Fibroblast of lung (primary cell): ENCODE results near the gene CDYL2. TPM values are rescaled to one million over a fixed set of nuclear protein-coding genes. Genes with fewer than 3 reads are reported as not detected.

Experiments
- DNase-seq, 2 donors: peaks; one replicate each; pipeline versions ENCODE4 v3.0.0 to v3.0.0-alpha.2; 2010; ENCODE audit warnings: low read depth in 2 of 2
- H2AFZ ChIP-seq: 2 replicates; pipeline ENCODE4 v1.5.1; 2012; ENCODE audit warnings: low read length, control low read depth, inconsistent platforms
- H3K27ac ChIP-seq: 2 replicates; pipeline ENCODE4 v1.5.1; 2011; ENCODE audit warnings: low read length, control low read depth; ENCODE audit not compliant: insufficient read depth
- H3K27me3 ChIP-seq: 2 replicates; pipeline ENCODE4 v1.5.1; 2011; ENCODE audit warnings: mild to moderate bottlenecking, low read length; ENCODE audit not compliant: control insufficient read depth, insufficient read depth
- H3K36me3 ChIP-seq: 2 replicates; pipeline ENCODE4 v1.5.1; 2011; ENCODE audit warnings: low read length; ENCODE audit not compliant: control insufficient read depth, insufficient read depth
- H3K4me1 ChIP-seq: 2 replicates; pipeline ENCODE4 v1.5.1; 2011; ENCODE audit warnings: low read length; ENCODE audit not compliant: control insufficient read depth, insufficient read depth; ENCODE audit errors: extremely low read depth
- H3K4me2 ChIP-seq: 2 replicates; pipeline ENCODE4 v1.5.1; 2011; ENCODE audit warnings: low read length, control low read depth; ENCODE audit not compliant: insufficient read depth; ENCODE audit errors: extremely low read depth
- H3K4me3 ChIP-seq, 4 experiments: fragments of 200-600 bp in 1 of 4; sonication (generic) in 1 of 4; replicated peaks in 1 of 4; 2 replicates each; pipeline ENCODE4 v1.5.1; 2011 to 2016; ENCODE audit warnings: low read length in 4 of 4, low read depth in 3 of 4, mild to moderate bottlenecking in 3 of 4, control low read depth in 2 of 4, inconsistent platforms in 1 of 4, mixed read lengths in 1 of 4; ENCODE audit not compliant: insufficient read depth in 1 of 4; ENCODE audit errors: control extremely low read depth in 1 of 4
- H3K79me2 ChIP-seq: 2 replicates; pipeline ENCODE4 v1.5.1; 2012; ENCODE audit warnings: mild to moderate bottlenecking, low read length, inconsistent platforms; ENCODE audit not compliant: control insufficient read depth, insufficient read depth
- H3K9ac ChIP-seq: 2 replicates; pipeline ENCODE4 v1.5.1; 2011; ENCODE audit warnings: mild to moderate bottlenecking, low read length, control low read depth; ENCODE audit not compliant: insufficient read depth
- H3K9me3 ChIP-seq: 2 replicates; pipeline ENCODE4 v1.5.1; 2012; ENCODE audit warnings: low read depth, low read length; ENCODE audit not compliant: control insufficient read depth, insufficient read depth
- H4K20me1 ChIP-seq: 2 replicates; pipeline ENCODE4 v1.5.1; 2011; ENCODE audit warnings: low read length; ENCODE audit not compliant: control insufficient read depth, insufficient read depth; ENCODE audit errors: extremely low read depth
- EZH2 ChIP-seq: IDR thresholded peaks from 2 replicates; pipeline ENCODE4 v1.5.1; 2012; ENCODE audit warnings: low read length, control low read depth, mild to moderate bottlenecking; ENCODE audit errors: missing control alignments
- polyA plus RNA-seq, 2 donors: library from polyadenylated mRNA; depleted of rRNA in 1 of 2; stranded (reverse) in 1 of 2; unstranded in 1 of 2; fragments of >200 nt; gene quantifications; 2 replicates each; pipeline ENCODE4 v1.2.1, GENCODE V29; 2011 to 2012; ENCODE audit warnings: missing spikeins in 1 of 2
- total RNA-seq: library from RNA; depleted of rRNA; stranded (reverse); fragments of >200 nt; gene quantifications from 2 replicates; pipeline ENCODE4 v1.2.1, GENCODE V29; 2014
- TF ChIP-seq, protein P1 (sequence below), 2 donors: IDR thresholded peaks in 1 of 2; conservative IDR thresholded peaks in 1 of 2; 1 replicate in 1 of 2; 2 replicates in 1 of 2; pipeline ENCODE4 v1.5.1; 2011 to 2012; ENCODE audit warnings: low read length in 2 of 2, control low read depth in 1 of 2, inconsistent platforms in 1 of 2, low read depth in 1 of 2, mild to moderate bottlenecking in 1 of 2

Gene CDYL2
- total and polyA plus RNA-seq, 2 donors (not counting 1 experiment from before 2014, with no cell fraction given), result 1.1 to 3.5 TPM

DNA sequence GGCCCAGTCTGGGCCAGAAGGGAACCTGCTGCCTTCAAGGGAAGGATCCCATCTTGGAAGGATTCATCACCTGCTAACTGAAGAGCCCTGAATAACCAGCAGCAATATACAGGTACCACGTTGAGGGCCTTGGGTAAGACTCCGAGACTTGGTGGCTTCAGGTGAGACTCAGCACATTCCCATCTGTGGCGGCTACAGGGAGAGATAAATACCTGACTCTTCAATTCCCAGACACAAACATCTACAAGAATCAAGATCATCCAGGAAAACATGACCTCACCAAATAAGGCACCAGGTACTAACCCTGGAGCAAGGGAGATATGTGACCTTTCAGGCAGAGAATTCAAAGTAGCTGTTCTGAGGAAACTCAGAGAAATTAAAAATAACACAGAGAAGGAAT lies 164.1 kb downstream of the CDYL2 start:
- no peaks in the 10 kb centered on the region for H3K36me3 ChIP-seq
- H3K9me3 ChIP-seq, result no peaks in the 10 kb centered on the region
- no peak overlapping the region for H3K4me3 ChIP-seq
- no peaks in the 10 kb centered on the region for H3K79me2 ChIP-seq
- DNase-seq, result no peak
- H3K27me3 ChIP-seq, result no peaks in the 10 kb centered on the region
- H3K9ac ChIP-seq, result no peak overlapping the region
- no peak overlapping the region for H3K27ac ChIP-seq
- TF ChIP-seq EZH2, result no peak
- TF ChIP-seq, protein P1, sequence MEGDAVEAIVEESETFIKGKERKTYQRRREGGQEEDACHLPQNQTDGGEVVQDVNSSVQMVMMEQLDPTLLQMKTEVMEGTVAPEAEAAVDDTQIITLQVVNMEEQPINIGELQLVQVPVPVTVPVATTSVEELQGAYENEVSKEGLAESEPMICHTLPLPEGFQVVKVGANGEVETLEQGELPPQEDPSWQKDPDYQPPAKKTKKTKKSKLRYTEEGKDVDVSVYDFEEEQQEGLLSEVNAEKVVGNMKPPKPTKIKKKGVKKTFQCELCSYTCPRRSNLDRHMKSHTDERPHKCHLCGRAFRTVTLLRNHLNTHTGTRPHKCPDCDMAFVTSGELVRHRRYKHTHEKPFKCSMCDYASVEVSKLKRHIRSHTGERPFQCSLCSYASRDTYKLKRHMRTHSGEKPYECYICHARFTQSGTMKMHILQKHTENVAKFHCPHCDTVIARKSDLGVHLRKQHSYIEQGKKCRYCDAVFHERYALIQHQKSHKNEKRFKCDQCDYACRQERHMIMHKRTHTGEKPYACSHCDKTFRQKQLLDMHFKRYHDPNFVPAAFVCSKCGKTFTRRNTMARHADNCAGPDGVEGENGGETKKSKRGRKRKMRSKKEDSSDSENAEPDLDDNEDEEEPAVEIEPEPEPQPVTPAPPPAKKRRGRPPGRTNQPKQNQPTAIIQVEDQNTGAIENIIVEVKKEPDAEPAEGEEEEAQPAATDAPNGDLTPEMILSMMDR (conservative IDR thresholded peaks at IDR 0.05 in 1 of 2, IDR thresholded peaks at IDR 0.05 in 1 of 2; ENCODE audit: low read depth in 1 of 2, low read length in 2 of 2), result no peak
- H4K20me1 ChIP-seq, result no peaks in the 10 kb centered on the region
- H3K4me2 ChIP-seq, result no peak overlapping the region
- H2AFZ ChIP-seq, result no peak overlapping the region
- no peaks in the 10 kb centered on the region for H3K4me1 ChIP-seq

DNA sequence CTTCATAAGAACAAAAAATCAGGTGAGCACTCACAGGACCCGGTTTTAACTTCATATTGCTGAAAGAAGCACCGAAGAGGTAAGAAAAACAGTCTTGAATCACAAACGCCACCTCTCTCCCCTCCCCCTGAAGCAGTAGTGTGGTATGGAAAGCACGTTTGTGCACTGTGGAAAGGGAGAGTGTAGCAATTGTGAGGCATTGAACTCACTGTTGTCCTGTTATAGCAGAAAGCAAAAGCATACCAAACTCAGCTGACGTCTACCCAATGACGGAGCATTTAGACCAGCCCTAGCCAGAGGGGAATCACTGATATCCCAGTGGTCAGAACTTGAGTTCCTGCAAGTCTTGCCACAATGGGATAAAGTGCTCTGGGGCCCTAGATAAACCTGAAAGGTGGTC lies 164.8 kb downstream of the CDYL2 start:
- no peak for DNase-seq

DNA sequence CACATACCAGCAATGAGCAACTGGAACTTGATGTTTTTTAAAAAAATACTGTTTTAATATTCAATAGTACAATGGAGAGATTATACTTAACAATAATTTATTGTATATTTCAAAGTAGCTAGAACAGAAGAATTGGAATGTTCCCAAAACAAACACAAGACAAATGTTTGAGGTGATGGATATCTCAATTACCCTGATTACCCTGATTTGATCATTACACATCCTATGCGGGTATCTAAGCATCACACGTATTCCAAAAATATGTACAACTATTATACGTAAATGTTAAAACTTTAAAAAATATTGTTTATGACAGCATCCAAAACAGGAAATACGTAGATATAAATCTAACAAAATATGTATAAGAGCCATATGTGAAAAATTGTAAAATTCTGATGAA lies 166.8 kb downstream of the CDYL2 start:
- H3K27me3 ChIP-seq, result no peaks in the 10 kb centered on the region
- H3K4me3 ChIP-seq, result no peak overlapping the region
- H3K79me2 ChIP-seq, result no peaks in the 10 kb centered on the region
- H3K36me3 ChIP-seq, result no peaks in the 10 kb centered on the region
- no peaks in the 10 kb centered on the region for H3K4me1 ChIP-seq
- H3K9me3 ChIP-seq, result no peaks in the 10 kb centered on the region
- H3K27ac ChIP-seq, result no peak overlapping the region
- DNase-seq, result no peak
- H3K9ac ChIP-seq, result no peak overlapping the region
- no peak for TF ChIP-seq EZH2
- TF ChIP-seq, protein P1 (conservative IDR thresholded peaks at IDR 0.05 in 1 of 2, IDR thresholded peaks at IDR 0.05 in 1 of 2; ENCODE audit: low read depth in 1 of 2, low read length in 2 of 2), result no peak
- H2AFZ ChIP-seq, result no peak overlapping the region
- H4K20me1 ChIP-seq, result no peaks in the 10 kb centered on the region
- no peak overlapping the region for H3K4me2 ChIP-seq

More for the DNA sequence above, 164.8 kb downstream of the CDYL2 start:
- Histone ChIP-seq H3K9ac (no peak overlapping the region), H3K4me2 (no peak overlapping the region), H3K27me3 (no peaks in the 10 kb centered on the region), H3K36me3 (no peaks in the 10 kb centered on the region), H3K4me1 (no peaks in the 10 kb centered on the region), H3K4me3 (no peak overlapping the region), H3K27ac (no peak overlapping the region), H4K20me1 (no peaks in the 10 kb centered on the region), H3K9me3 (no peaks in the 10 kb centered on the region), H3K79me2 (no peaks in the 10 kb centered on the region), H2AFZ (no peak overlapping the region)
- TF ChIP-seq EZH2, result no peak
- TF ChIP-seq, protein P1 (conservative IDR thresholded peaks at IDR 0.05 in 1 of 2, IDR thresholded peaks at IDR 0.05 in 1 of 2; ENCODE audit: low read depth in 1 of 2, low read length in 2 of 2), result no peak
